Medulla oblongata (tissue), 1 donor: ENCODE results near the gene OR52N2.
A peak's percentile ranks its signal among the peaks of the same experiment; 100 is the strongest.

Experiments
- DNase-seq: peaks from one replicate; pipeline ENCODE4 v3.0.0-alpha.2; 2015; ENCODE audit errors: extremely low spot score

OR52N2 gene

DNA sequence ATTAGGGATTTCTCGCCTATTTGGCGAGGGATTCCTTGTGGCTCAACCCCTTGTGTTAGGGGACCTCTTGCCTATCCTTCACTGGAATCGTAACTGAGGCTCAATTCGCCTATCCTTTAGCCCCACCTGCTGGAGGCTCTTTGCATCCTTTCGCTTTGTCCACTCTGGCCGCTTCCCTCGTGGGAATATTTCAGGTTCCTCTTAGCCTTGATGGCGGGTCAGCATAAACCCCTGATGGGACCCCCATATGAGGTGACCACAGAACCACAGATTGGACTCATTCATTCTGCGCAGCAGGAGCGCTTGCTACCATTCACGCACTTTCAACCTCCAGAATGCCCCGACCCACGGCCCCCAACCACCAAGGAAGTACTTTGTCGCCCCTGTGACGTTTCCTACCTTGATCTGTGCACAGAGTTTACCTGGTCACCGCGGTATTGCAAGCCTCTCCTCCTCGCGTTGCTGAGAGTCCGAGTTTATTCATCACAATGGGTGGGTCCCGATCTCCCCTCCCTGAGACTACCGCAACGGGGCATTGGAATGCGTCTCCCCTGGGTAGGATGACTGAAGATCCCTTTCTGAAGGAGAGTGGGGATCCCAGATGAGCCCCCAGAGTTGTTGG lies at the start of gene OR52N2:
OR52N2 (plus strand) TSS at position 425 of the 622 bp plus-strand sequence. CDS start 11,412 bp downstream, outside the sequence.
- peak; percentile 91 for DNase-seq

DNA sequence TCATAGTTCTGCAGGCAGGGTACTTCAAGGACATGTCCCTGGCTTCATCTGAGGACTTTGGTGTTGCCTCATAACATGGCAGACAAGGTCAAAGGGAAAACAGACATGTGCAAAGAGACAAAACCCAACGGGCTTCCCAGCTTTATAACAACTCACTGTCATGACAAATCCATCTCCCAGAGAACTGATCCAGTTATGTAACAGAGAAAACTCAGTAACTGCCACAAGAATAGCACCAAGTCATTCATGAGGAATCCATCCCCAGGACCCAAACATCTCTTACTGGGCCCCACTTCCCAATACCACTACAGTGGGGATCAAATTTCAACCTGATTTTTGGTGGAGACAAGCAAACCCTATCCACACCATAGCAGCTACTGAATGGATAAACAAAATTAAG lies 41.7 kb upstream of the OR52N2 start:
- DNase-seq, result no peak

DNA sequence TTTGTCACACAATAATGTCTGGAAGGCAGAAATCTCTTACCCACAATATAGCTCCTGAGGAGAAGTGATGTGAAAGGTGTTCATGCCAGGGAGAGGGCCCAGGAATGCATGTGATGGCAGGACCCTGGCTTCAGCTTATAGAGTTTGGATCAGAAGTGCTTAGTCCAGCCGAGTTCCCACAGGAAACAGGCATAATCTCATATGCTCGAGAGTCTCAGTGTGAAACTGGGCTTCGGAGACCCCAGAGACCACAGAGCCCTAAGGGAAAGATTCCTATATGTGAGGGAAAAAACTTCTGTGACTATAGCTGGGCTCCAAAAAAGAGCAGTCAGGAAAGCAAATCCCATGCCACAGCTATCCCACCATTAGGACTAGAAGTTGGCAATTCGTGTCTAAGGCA lies 25.5 kb upstream of the OR52N2 start, which contains the start of gene OR52N5:
OR52N5 (minus strand) TSS at position 101 of the 400 bp plus-strand sequence. CDS start 4,721 bp downstream, outside the sequence.
- no peak for DNase-seq

DNA sequence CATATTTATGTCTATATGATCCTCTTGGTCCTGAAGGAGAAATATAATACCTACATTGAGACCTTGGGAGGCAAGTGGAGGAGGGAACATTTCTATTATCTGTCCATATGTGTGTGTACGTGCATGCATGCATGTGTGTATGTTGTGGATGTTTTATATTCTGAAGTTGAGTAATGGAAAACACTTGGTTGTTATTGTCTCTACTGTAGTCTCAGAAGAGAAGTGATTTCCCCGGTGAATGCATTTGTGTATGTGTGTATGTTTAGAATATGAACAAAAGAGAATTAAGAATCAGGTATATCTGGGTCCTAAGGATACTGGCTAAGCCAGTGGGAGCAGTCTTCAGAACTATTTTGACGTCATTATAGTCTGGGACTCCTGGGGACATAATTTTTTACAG lies 17.6 kb upstream of the OR52N2 start, which contains the start of gene OR52N1:
OR52N1 (minus strand) TSS at position 101 of the 400 bp plus-strand sequence. CDS start 2,449 bp downstream, outside the sequence.
- DNase-seq, result no peak

DNA sequence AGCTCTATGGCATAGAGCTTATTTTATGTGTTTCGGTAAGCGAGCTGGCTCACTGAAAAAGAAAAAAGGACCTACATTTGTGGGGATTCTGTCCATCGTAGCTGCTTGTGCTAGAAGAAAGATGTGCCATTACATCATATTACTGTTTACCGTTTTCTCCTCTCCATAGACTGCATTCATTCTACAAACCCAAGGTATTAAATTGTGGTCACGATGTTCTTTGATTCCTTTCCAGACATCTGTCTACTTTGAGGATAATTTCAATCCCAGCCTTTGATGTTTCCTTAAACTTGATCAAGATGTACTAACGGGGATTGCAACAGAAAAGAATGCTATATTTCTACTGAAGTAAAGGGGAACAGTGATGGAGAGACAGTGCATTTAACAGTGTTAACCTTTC lies 12.2 kb upstream of the OR52N2 start:
- DNase-seq, result no peak

DNA sequence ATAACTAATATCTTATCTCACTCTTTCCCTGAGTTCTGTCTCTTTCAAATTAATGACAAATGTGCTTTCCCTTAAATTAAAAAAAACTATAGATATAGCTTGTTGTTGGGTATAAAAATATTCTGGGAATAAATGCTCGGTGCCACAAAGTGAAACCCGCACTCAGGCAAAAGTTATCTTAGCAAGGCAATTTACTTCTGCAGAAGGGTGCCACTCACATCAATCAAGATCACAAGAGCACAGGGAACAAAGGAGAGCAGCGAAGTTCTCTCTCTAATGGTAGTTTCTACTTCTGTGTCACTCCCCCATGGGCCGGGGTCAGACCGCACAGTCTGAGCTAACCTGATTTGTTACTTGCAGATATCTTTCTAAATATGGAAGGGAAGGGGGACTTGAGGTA lies 4.7 kb upstream of the OR52N2 start:
- DNase-seq, result no peak

DNA sequence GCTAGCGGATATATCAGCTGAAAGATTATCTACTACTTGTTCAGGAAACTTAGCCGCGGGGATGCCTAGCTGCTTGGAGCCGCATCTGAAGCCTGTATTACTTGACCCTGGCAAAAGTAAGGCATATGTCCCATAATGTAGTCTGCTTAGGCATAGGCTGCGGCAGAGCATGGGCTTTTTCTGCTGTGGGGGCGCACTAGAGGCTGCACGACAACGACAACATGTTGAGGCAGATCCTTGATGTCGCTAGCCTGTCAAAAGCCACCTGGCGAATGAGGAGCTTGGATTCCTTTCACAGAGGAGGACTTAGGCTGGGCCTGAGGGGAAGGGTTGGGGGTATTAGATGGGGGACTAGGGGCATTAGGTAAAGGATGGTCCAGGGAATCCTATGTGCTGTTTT lies 1.1 kb upstream of the OR52N2 start:
- no peak for DNase-seq

DNA sequence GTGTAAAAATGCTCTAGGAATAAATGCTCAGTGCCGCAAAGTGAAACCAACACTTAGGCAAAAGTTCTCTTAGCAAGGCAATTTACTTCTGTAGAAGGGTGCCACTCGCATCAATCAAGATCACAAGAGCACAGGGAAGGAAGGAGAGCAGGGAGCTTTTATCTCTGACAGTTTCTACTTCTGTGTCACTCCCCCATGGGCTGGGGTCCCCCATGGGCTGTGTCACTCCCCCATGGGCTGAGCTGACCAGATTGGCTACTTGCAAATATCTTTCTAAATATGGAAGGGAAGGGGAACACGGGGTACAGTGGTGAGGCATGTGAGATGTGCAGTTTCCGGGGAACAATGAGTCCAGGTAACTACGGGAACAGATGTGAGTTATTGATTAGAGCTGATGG lies 397 bp downstream of the OR52N2 start:
- DNase-seq, result no peak

DNA sequence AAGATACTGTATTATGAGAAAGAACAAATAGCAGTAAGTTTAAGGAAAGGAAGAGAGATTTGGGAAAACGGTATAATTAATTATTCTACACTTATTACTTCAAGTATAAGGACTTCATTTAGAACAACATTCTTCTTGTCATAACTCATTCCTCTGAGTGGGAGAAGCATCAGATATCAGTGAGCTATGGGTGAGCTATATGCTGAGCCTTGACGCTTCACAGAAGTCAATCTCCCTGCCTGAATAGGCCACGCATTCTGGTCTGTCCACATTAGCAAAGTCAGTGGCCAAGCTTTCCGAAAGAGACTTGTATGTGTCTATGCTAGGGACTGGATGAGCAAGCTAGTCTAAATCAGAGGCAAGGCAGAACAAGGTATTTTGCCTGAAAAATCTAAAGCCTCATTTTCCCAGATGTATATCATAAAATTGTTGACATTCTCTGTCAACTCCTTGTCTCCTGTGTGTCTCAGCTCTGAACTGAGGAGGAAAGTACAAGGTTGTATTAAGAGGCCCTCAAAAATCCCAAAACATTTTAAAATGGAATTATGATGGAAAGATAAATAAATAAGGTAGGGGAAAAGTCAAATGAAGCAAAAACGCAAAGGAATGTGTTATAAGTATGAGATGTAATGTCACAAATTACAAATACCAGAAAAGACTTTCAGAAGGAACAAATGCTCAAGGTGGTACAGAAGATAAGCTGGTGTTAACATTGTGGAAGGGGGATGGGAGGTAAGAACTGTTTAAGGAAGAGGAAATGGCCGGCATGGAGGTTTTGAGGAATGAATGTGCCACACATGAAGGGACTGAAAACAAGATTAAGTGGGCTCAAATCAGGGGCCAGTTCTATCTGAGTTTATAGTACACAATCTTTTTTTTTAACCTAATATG lies 1.4 kb downstream of the OR52N2 start:
- DNase-seq, result no peak

DNA sequence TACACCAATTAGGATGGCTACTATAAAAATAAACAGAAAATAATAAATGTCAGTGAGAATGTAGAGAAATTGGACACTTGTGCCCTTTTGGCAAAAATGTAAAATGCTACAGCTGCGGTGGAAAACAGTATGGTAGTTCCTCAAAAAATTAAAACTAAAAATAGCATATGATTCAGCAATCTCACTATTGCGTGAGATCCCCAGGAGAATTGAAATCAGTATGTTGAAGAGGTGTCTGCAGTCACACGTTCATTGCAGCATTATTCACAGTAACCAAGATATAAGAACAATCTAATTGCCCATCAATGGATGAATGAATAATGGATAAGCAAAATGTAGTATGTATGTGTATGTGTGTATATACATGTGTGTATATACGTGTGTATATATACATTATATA lies 6.8 kb downstream of the OR52N2 start:
- no peak for DNase-seq

DNA sequence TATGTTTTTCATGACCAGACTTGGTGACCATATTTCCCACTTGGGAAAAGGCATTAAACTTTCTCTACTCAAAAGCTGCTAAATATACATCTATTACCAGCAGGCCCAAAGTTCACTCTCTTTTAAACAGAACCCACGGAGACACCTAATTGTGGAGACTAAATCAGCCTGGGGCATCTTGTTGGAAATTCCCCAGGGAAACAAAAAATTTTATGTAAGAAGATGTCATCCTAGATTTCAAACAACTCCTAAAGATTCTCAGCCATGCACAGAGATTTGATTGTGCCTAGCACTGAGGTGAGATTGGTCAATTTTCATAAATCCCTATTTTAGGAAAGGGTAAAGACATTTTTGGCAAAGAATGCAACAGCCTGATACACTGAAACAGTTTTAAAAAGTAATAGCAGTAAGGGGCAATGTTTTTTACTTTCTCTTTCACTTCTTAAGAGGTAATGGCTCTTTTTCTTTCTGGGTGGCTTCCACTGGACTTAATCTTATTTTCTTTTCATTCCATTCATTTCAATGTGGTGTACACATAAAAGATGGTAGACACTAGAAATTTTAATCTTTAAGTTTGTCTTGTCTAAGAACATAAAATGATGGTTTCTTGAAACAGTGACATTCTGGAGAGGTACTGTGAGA lies 9.6 kb downstream of the OR52N2 start:
- DNase-seq, result peak; percentile 2

DNA sequence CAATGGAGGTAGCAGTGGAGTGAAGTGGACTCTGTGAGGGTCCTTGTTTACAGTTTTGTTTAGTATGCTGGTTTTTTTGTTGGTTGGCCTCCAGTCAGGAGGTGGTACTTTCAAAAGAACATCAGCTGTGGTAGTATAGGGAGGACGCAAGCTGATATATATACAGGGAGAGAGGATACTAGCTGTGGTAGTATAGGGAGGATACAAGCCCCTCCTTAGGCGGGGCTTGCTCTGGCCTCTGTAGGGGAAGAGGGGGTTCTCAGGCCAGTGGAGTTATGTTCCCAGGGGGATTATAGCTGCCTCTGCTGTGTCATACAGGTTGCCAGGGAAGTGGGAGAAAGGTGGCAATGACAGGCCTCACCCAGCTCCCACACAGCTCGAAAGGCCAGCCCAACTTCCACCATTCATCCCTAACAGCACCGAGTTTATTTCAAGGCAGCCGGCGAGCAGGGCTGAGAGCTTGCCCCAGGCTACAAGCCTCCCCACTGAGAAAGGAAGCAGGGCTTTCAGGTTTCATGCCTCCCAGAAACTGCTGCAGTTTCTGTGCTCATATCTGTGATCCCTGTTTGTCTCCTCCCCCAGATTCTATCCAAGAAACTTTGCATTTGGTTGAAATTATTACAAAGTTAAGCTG lies 22.6 kb downstream of the OR52N2 start:
- DNase-seq, result no peak

DNA sequence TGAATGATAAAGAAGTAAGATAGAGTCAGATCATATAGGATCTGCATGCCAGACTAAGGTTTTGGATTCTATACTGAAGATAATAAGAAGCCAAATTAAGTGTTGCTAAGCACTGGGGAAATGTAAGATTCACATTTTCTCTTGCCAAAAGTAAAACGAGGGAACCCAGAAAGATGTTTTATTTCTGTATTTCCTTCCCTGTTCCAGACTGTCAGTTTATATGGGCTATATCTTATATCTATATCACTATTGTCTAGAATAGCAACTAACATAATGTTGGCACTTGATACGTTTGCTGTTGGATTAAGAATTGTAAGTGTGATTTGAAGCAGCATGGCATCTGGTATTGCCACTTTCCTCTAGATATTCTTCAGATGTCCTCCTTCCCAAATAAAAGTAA lies 24.7 kb downstream of the OR52N2 start:
- DNase-seq, result no peak

DNA sequence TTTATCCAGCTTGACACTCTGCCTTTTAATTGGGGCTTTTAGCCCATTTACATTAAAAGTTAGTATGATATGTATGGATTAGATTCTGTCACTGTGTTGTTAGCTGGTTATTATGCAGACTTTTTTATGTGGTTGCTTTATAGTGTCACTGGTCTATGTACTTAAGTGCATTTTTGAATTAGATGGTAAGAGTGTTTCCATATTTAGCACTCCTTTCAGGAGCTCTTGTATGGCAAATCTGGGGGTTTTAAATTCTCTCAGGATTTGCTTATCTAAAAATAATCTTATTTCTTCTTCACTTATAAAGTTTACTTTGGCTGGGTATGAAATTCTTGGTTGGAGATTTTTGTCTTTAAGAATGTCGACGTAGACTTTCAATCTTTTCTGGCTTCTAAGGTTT lies 29.0 kb downstream of the OR52N2 start:
- no peak for DNase-seq

DNA sequence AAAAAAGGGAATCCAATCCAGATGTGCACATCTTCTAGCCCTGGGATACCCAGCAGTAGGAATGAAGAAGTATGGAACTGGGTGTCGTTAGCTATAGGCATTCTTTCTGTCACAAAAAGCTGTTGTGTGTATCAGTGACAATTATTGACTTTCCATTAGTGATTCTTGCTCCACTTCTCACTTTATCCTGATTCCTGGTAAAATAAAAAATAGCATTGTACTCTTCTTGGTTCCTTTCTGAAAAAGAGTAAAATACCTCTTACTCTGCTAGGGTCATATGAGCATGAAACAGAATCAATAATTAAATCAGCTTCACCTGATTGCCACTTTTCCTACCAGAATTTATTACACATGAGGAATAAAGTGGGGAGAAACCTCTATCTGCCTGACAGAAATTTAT lies 33.1 kb downstream of the OR52N2 start, which contains the start of gene OR52E6:
OR52E6 (minus strand) TSS at position 101 of the 400 bp plus-strand sequence; CDS start at position 101, 0 bp downstream.
- no peak for DNase-seq

DNA sequence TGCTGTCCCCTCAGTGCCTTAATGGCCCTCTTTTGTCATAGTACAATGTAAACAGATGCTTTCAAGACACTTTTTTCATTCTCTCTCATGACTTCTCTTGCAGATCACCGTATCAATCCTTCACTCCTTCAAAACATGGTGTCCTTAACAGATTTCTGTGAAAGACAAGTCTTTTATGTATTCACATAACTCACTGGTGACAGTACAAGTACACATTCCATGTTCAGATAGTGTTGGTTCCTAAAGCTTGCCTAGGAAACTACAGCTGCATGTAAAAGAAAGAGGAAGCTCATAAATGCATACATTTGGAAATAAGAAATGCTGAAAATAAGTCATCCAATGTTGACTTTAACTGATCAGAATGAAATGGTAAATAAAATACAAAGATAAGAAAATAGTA lies 38.0 kb downstream of the OR52N2 start:
- no peak for DNase-seq

DNA sequence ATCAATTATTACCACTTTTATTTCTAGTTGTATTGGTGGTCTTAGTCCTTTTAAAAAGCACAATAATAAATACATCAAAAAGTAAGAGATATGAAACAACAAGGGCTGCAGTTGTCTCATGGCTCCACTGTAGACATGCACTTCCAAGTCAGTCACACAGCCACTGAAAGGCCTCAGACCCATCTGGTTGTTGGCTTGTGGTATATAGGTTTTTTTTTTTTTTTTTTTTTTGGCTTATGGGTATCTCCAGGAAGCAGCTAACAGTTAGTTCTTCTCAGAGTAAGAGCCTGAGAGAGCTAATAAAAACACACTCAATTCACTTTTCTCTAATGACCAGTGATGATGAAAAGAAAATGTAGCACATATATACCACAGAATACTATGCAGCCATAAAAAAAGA lies 39.0 kb downstream of the OR52N2 start:
- DNase-seq, result no peak

DNA sequence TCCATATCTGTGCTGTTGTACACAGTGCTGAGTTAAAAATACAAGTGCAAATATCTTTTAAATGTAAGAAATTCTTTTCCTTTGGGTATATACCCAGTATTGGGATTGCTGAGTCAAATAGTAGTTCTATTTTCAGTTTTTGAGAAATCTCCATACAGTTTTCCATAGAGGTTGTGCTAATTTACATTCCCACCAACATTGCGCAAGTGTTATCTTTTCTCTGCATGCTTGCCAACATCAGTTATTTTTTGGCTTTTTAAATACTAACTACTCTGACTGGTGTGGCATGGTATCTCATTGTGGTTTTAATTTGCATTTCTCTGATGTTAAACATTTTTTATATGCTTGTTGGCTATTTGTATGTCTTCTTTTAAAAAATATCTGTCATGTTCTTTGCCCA lies 42.3 kb downstream of the OR52N2 start:
- DNase-seq, result no peak

DNA sequence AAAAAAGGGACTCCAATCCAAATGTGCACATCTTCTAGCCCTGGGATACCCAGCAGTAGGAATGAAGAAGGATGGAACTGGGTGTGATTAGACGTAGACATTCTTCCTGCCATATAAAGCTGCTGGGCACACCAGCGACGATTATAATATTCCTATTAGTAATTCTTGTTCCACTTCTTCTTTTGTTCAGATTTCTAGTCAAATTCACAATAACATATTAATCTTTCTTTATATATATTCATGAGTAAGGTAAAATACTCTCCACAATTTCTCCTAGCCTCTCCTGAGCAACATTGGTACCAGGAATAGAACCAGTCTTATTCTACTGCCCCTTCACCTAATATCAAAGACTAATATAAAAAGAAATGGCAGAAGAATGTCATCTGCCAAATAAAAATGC lies 48.9 kb downstream of the OR52N2 start, which contains the start of gene OR52E8:
OR52E8 (minus strand) TSS at position 101 of the 400 bp plus-strand sequence; CDS start at position 101, 0 bp downstream.
- DNase-seq, result no peak

DNA sequence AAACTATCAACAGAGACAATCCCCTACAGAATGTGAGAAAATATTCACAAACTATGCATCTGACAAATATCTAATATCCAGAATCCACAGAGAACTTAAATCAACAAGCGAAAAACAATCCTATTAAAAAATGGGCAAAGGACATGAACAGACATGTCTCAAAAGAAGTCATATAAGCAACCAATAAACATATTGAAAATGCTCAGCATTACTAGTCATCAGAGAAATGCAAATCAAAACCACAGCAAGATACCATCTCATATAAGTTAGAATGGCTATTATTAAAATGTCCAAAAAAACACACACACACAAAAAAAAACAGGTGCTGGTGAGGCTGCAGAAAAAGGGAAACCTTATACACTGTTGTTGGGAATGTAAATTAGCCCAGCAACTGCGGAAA lies 57.1 kb downstream of the OR52N2 start:
- DNase-seq, result no peak
